Stimulated activated CD4-positive, alpha-beta T cell treated with anti-CD3 and anti-CD28 coated beads, Interleukin-1b, Interleukin-23, amount 100 ng/mL, for 1 hour (primary cell): Measurements from ENCODE around the gene MST1.

Experiments
- DNase-seq, 2 donors: peaks; one replicate each; pipeline ENCODE4 v3.0.0-alpha.2; 2020; ENCODE audit warnings: low read depth in 2 of 2

Gene MST1

DNA sequence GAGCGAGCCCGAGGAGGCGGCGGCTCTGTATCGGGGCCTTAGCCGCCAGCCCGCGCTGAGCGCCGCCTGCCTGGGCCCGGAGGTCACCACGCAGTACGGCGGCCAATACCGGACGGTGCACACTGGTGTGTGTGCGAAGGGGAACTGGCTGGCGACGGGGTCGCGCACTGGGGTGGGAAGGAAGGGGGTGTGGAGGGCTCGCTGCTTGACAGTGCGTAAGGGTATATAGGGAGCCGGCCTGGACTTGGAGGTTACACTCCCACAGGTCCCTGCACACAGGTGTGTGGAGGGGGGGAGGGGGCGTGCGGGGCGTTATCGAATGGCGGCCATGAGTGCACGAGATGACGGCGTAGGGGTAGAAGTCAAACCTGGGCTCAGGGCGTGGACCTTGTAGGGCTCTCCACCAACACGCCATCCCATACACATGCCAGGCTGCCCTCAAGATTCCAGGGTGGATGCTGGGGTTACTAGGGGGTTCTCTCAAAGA lies 14.7 kb downstream of the MST1 start:
- DNase-seq, result peak in 1 of 2 donors; percentile 14

- peak; percentile 93 to 95 for DNase-seq
These were observed 15.4 kb downstream of the MST1 start, which contains the start of gene APEH for GRCh38 chr3:49673715-49674496. Gene APEH, plus strand, starts transcription at chr3:49674351. Its CDS starts 51 bp downstream, at chr3:49674402.

GRCh38 chr3:49673121-49673714 lies 16.1 kb downstream of the MST1 start:
- DNase-seq, result peak in 1 of 2 donors; percentile 9

GRCh38 chr3:49671291-49672288 lies 17.7 kb downstream of the MST1 start:
- DNase-seq, result peak; percentile 48 to 54

DNA sequence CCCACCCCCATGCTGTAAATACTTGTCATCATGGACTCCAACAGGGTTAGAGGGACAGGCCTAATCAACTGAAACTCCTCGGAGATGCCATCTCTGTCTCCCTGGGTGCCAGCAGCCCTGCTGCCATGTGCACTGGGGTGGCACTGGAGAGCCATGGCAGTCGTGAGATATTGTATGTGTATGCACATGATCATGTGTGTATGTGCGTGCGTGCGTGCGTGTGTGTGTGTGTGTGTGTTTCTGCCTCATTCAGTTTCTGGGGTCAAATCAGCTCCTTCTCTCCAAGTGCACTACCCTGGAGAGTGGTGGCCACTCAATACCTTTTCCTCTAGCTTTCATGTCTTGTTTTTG lies 18.4 kb downstream of the MST1 start:
- no peak for DNase-seq

DNA sequence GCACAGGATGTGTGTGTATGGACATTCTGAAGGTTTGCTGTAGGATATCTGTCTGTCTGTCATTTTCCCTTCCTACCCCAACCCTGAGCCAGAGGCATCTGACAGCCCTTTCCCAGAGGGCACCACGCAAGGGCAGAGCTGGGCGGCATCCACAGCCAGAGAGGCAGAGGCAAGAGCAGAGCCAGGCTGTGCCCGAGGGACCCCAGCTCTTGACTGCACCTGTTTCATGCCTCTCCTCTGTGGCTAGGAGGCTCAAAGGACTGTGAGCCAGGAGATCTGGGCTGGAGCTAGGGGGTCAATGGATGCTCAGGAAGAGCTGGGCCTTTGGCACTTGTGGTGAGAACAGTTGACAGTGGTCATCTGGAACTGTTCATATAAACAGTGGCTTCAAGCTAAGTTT lies 19.9 kb downstream of the MST1 start:
- DNase-seq, result no peak

- DNase-seq, result no peak
These were observed 20.4 kb downstream of the MST1 start for GRCh38 chr3:49668861-49669260.

- DNase-seq, result no peak
These were observed 20.9 kb downstream of the MST1 start for GRCh38 chr3:49668414-49668797.

- DNase-seq, result no peak
These were observed 21.4 kb downstream of the MST1 start for GRCh38 chr3:49667701-49668413.

DNA sequence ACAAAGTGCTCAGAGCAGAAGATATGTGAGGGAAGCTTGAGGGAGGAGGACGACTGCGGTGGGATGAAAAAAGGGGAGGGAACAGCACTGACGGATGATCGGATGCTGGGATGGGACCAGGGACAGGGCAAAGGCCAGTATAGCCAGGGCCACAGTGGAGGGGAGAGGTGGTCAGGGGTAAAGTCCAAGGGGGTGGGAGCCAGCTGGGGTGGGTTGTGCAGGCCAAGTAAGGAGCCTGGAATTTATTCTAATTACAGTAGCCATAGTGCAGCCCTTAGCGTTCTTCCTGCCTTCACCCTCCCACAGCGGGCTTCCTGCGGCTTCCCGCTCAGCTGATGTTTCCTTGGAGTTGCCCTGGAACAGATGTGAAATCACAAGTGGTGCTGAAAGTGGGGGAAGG lies 22.7 kb downstream of the MST1 start:
- no peak for DNase-seq

GRCh38 chr3:49665822-49666519 lies 23.3 kb downstream of the MST1 start:
- DNase-seq, result no peak

GRCh38 chr3:49664300-49664699 lies 25.0 kb downstream of the MST1 start:
- DNase-seq, result no peak

DNA sequence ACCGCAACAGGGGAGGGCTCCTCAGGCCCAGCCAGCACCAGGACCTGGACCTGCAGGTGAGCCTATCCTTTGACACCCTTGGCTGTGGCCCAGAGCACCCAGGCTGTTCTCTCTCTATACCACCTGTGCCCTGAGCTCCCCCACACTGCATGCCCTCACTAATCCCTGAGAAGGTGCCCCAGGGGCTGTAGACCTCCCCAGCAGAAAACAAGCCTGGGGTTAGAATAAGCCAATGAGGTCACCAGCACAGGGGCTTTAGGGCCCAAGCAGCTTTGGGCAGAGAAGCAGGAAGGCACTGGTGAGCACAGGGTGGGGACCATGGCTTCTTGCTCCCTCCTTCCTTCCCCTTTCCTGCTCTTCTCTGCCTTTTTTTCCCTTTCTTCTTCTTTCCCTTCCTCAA lies 25.4 kb downstream of the MST1 start:
- DNase-seq, result no peak

DNA sequence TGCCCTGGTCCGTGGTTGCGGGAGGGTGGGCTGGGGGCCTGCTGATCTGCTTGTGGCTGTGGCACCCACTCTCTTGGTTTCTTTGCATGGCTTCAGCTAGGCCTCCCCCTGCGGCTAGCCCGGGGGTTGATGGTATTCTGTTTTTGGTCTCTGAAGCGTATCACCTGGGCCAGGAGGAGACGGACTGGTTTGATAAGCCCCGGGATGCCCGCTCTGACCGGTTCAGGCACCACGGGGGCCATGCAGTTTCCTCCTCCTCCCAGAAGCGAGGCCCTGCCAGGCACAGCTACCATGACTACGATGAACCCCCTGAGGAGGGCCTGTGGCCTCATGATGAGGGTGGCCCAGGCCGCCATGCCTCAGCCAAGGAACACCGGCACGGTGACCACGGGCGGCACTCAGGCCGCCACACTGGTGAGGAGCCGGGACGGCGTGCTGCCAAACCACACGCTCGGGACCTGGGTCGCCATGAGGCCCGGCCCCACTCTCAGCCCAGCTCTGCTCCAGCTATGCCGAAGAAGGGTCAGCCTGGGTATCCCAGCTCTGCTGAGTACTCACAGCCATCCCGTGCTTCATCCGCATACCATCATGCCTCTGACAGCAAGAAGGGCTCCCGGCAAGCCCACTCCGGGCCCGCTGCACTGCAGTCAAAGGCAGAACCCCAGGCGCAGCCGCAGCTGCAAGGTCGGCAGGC lies 26.4 kb downstream of the MST1 start:
- DNase-seq, result no peak

GRCh38 chr3:49662021-49662420 lies 27.3 kb downstream of the MST1 start:
- no peak for DNase-seq

- DNase-seq, result no peak
These were observed 28.0 kb downstream of the MST1 start for GRCh38 chr3:49661281-49661680.

DNA sequence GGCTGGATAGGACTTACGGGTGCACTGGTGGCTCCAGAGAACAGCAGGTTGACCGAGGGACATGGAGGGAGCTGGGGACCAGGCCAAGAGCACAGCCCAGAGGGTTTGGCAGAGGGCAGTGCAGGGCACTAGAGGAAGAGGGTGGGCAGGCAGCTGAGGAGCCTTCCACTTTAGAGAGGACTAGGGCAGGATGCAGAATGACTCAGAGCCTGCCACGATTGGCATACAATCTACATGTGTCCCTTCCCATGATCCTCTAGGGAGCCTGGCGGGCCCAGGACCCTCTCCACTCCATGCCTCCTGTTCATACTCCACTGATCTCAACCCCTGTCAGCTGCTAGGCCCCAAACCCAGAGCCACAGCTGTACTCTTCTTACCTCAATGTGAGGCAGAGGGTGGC lies 29.5 kb downstream of the MST1 start:
- DNase-seq, result no peak

DNA sequence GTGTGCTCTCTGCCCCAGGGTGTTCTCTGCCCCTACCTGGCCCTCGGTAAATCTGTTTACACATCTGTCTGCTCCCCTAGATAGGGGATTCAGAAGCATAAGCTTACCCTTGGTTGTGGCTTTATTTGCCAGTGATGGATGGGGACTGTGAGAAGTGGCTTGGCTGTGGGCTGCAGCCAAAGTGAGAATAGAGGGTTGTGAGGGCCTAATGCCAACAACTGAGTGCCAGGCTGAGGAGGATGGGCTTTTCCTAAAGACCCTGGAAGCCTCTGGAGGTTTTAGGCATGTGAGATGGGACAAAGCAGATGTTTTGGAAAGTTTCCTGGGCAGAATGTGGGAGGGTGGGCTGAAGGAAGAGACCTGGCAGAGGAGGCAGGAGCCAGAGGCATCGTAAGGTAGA lies 30.6 kb downstream of the MST1 start:
- DNase-seq, result no peak

DNA sequence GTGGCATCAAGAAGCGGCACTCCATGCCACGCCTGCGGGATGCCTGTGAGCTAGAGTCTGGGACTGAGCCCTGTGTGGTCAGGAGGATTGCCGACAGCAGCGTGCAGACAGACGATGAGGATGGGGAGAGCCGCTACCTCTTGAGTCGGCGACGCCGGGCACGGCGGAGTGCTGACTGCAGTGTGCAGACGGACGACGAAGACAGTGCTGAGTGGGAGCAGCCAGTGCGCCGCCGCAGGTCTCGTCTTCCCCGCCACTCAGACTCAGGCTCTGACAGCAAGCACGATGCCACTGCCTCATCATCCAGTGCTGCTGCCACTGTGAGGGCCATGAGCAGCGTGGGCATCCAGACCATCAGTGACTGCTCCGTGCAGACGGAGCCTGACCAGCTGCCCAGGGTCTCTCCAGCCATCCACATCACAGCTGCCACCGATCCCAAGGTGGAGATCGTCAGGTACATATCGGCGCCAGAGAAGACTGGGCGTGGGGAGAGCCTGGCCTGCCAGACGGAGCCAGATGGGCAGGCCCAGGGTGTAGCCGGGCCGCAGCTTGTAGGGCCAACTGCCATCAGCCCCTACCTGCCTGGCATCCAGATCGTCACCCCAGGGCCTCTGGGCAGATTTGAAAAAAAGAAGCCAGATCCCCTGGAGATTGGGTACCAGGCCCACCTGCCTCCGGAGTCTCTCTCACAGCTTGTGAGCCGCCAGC lies 31.9 kb downstream of the MST1 start:
- no peak for DNase-seq
